T-helper 2 cell treated with Interferon-gamma antibody and Interleukin-4, amounts not matched to agents 5 μg/mL and 100 μg/mL, for 36 hours (primary cell): ENCODE data around the gene MICB.
"Not testable (repeated sequence)": the region's sequence is repeated elsewhere in the genome, so short reads cannot be mapped to it uniquely, and the experiment has no call there.

ENCODE experiments used
- DNase-seq: peaks from one replicate; pipeline ENCODE4 v3.0.0; 2021; ENCODE audit warnings: low spot score
- H3K27ac Mint-ChIP-seq: one replicate; pipeline ENCODE4 v1.8.0; 2021; ENCODE audit warnings: mild to moderate bottlenecking, mixed read lengths
- H3K27me3 Mint-ChIP-seq: one replicate; pipeline ENCODE4 v1.8.0; 2021; ENCODE audit warnings: low read depth, mixed read lengths
- H3K36me3 Mint-ChIP-seq: one replicate; pipeline ENCODE4 v1.8.0; 2021; ENCODE audit warnings: low read depth, mixed read lengths
- H3K4me1 Mint-ChIP-seq: one replicate; pipeline ENCODE4 v1.8.0; 2021; ENCODE audit warnings: low read depth, mixed read lengths
- H3K4me3 Mint-ChIP-seq: one replicate; pipeline ENCODE4 v1.8.0; 2022; ENCODE audit warnings: mild to moderate bottlenecking, moderate library complexity, mixed read lengths
- H3K9me3 Mint-ChIP-seq: one replicate; pipeline ENCODE4 v1.8.0; 2021; ENCODE audit warnings: mixed read lengths

MICB gene

GRCh38 chr6:31497531-31498476 lies at the start of gene MICB:
MICB (plus strand) TSS chr6:31498145; CDS start chr6:31498194, 49 bp downstream.
- Mint-ChIP-seq H3K36me3 (peaks cover 21% of the 10 kb centered on the region), H3K9me3 (no peaks in the 10 kb centered on the region), H3K27me3 (no peaks in the 10 kb centered on the region), H3K4me3 (peak within 1 kb of the TSS; percentile 93), H3K4me1 (peaks cover 46% of the 10 kb centered on the region), H3K27ac (peak within 1 kb of the TSS; percentile 85)
- DNase-seq, result peak; percentile 83

GRCh38 chr6:31450751-31451150 lies 47.2 kb upstream of the MICB start:
- Mint-ChIP-seq H3K4me3 (no peak overlapping the region), H3K4me1 (no peaks in the 10 kb centered on the region), H3K27ac (no peak overlapping the region), H3K9me3 (peaks cover 6% of the 10 kb centered on the region), H3K27me3 (peaks cover 54% of the 10 kb centered on the region), H3K36me3 (no peaks in the 10 kb centered on the region)
- no peak for DNase-seq

GRCh38 chr6:31452859-31453258 lies 45.1 kb upstream of the MICB start:
- Mint-ChIP-seq H3K27me3 (peaks cover 57% of the 10 kb centered on the region), H3K9me3 (peaks cover 6% of the 10 kb centered on the region), H3K4me1 (no peaks in the 10 kb centered on the region), H3K36me3 (no peaks in the 10 kb centered on the region), H3K4me3 (no peak overlapping the region), H3K27ac (no peak overlapping the region)
- no peak for DNase-seq

GRCh38 chr6:31453259-31453658 lies 44.7 kb upstream of the MICB start:
- Mint-ChIP-seq H3K36me3 (no peaks in the 10 kb centered on the region), H3K4me3 (no peak overlapping the region), H3K27ac (no peak overlapping the region), H3K9me3 (peaks cover 6% of the 10 kb centered on the region), H3K4me1 (no peaks in the 10 kb centered on the region), H3K27me3 (peaks cover 60% of the 10 kb centered on the region)
- DNase-seq, result no peak

GRCh38 chr6:31459864-31460263 lies 38.1 kb upstream of the MICB start:
- H3K4me1 Mint-ChIP-seq, result peaks cover 18% of the 10 kb centered on the region

GRCh38 chr6:31460361-31461025 lies 37.5 kb upstream of the MICB start:
- no peak overlapping the region for H3K27ac Mint-ChIP-seq
- no peak overlapping the region for H3K4me3 Mint-ChIP-seq
- peaks cover 21% of the 10 kb centered on the region for H3K36me3 Mint-ChIP-seq
- peaks cover 18% of the 10 kb centered on the region for H3K27me3 Mint-ChIP-seq
- no peaks in the 10 kb centered on the region for H3K9me3 Mint-ChIP-seq
- no peak for DNase-seq
- H3K4me1 Mint-ChIP-seq, result peaks cover 24% of the 10 kb centered on the region

More at GRCh38 chr6:31459864-31460263, 38.1 kb upstream of the MICB start:
- H3K4me3 Mint-ChIP-seq, H3K9me3 Mint-ChIP-seq, H3K27ac Mint-ChIP-seq, DNase-seq: not testable (repeated sequence)
- Mint-ChIP-seq H3K27me3 (peaks cover 18% of the 10 kb centered on the region), H3K36me3 (peaks cover 15% of the 10 kb centered on the region)

GRCh38 chr6:31462026-31462963 lies 35.6 kb upstream of the MICB start:
- peak overlapping the region; percentile 87 for H3K27ac Mint-ChIP-seq
- H3K27me3 Mint-ChIP-seq, result peaks cover 12% of the 10 kb centered on the region
- H3K4me3 Mint-ChIP-seq, result peak overlapping the region; percentile 100
- H3K4me1 Mint-ChIP-seq, result peaks cover 40% of the 10 kb centered on the region
- DNase-seq, result no peak
- peaks cover 35% of the 10 kb centered on the region for H3K36me3 Mint-ChIP-seq
- no peaks in the 10 kb centered on the region for H3K9me3 Mint-ChIP-seq

- Mint-ChIP-seq H3K4me1 (peaks cover 47% of the 10 kb centered on the region), H3K27ac (peak overlapping the region; percentile 87)
Measured at GRCh38 chr6:31462964-31463870, 34.7 kb upstream of the MICB start.

GRCh38 chr6:31464252-31465184 lies 33.4 kb upstream of the MICB start:
- H3K27me3 Mint-ChIP-seq, result no peaks in the 10 kb centered on the region
- no peaks in the 10 kb centered on the region for H3K9me3 Mint-ChIP-seq
- no peak for DNase-seq
- H3K27ac Mint-ChIP-seq, result peak overlapping the region; percentile 87
- H3K36me3 Mint-ChIP-seq, result peaks cover 47% of the 10 kb centered on the region
- H3K4me1 Mint-ChIP-seq, result peaks cover 51% of the 10 kb centered on the region
- peak overlapping the region; percentile 100 for H3K4me3 Mint-ChIP-seq

More at GRCh38 chr6:31462964-31463870, 34.7 kb upstream of the MICB start:
- Mint-ChIP-seq H3K27me3 (peaks cover 5% of the 10 kb centered on the region), H3K36me3 (peaks cover 43% of the 10 kb centered on the region), H3K4me3 (peak overlapping the region; percentile 100), H3K9me3 (no peaks in the 10 kb centered on the region)
- peak; percentile 88 for DNase-seq

GRCh38 chr6:31465185-31465536 lies 32.8 kb upstream of the MICB start:
- peaks cover 47% of the 10 kb centered on the region for H3K36me3 Mint-ChIP-seq
- no peak for DNase-seq
- H3K9me3 Mint-ChIP-seq, result no peaks in the 10 kb centered on the region
- peaks cover 55% of the 10 kb centered on the region for H3K4me1 Mint-ChIP-seq
- H3K27me3 Mint-ChIP-seq, result no peaks in the 10 kb centered on the region
- H3K27ac Mint-ChIP-seq, result peak overlapping the region; percentile 54
- peak overlapping the region; percentile 100 for H3K4me3 Mint-ChIP-seq

GRCh38 chr6:31465718-31466117 lies 32.2 kb upstream of the MICB start:
- peak overlapping the region; percentile 54 for H3K27ac Mint-ChIP-seq
- no peaks in the 10 kb centered on the region for H3K27me3 Mint-ChIP-seq
- no peaks in the 10 kb centered on the region for H3K9me3 Mint-ChIP-seq
- peaks cover 60% of the 10 kb centered on the region for H3K4me1 Mint-ChIP-seq
- DNase-seq, result no peak
- H3K4me3 Mint-ChIP-seq, result peak overlapping the region; percentile 100
- H3K36me3 Mint-ChIP-seq, result peaks cover 47% of the 10 kb centered on the region

- peaks cover 53% of the 10 kb centered on the region for H3K36me3 Mint-ChIP-seq
- no peaks in the 10 kb centered on the region for H3K27me3 Mint-ChIP-seq
- DNase-seq, result no peak
- no peaks in the 10 kb centered on the region for H3K9me3 Mint-ChIP-seq
- peaks cover 63% of the 10 kb centered on the region for H3K4me1 Mint-ChIP-seq
- H3K27ac Mint-ChIP-seq, result peak overlapping the region; percentile 62
- peak overlapping the region; percentile 50 for H3K4me3 Mint-ChIP-seq
Measured at GRCh38 chr6:31466466-31466865, 31.5 kb upstream of the MICB start.
